Measurements from ENCODE around the gene MED15.
A peak's percentile ranks its signal among the peaks of the same experiment; 100 is the strongest.

MED15 gene

GRCh38 chr22:20569059-20570058 is 61.9 kb downstream of the MED15 start:
- DNase-seq (ENCODE audit: low read depth in 3 of 3, low spot score in 1 of 3) = peak; percentile 18 to 69 (median 60)

DNA sequence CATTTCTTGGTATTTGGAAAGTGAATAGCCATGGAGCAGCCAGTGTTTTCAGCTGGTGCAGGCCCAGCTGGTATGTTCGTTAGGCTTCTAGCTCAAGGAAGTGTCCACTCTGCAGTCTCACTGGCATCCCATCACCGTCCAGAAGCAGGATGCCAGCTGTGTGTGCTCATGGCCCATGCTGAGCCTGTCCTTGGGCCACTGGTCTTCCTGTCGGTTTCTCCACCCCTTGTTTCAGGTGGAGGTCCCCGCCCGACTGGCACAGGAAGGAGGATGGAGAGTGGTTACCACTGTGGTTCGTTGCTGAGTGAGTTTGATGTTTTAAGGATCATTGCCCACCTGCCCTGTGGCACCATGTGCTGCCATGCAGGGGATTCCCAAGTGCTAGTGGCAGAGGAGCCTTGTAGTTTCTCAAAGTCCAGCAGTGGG is 63.7 kb downstream of the MED15 start:
- no peak for DNase-seq (ENCODE audit: low read depth in 3 of 3, low spot score in 1 of 3)

- DNase-seq (ENCODE audit: low read depth in 3 of 3, low spot score in 1 of 3) = peak in 1 of 3 donors; percentile 53
Observed at GRCh38 chr22:20571531-20572007, 64.2 kb downstream of the MED15 start.

DNA sequence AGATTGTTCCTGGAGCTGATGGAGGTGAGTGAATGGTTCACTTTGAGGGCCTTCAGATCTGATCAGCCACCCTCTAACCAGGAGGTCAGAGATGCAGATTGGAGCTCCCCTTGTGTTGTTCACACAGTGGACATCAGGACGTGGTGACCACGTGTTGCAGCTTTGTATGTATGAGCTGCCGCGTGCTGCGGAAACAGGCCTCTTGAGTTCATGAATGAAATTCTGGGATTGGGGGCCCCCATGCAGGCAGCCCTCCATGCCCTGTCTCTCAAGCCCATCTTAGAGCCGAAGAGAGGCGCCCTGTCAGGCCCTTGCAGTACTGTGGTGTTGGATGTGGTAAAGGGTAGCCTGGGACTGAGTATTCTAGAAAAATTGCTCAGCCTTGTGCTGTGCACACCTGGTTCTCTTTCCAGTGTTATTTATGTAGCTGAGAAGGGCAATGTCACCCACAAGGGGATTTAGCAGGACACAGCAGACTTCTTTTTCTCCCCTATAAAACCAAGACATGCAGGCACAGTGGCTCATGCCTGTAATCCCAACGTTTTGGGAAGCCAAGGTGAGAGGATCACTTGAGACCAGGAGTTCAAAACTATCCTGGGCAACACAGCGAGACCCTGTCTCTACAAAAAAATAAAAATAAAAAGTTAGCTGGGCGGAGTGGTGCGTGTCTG is 64.9 kb downstream of the MED15 start:
- DNase-seq (ENCODE audit: low read depth in 3 of 3, low spot score in 1 of 3) = no peak

DNA sequence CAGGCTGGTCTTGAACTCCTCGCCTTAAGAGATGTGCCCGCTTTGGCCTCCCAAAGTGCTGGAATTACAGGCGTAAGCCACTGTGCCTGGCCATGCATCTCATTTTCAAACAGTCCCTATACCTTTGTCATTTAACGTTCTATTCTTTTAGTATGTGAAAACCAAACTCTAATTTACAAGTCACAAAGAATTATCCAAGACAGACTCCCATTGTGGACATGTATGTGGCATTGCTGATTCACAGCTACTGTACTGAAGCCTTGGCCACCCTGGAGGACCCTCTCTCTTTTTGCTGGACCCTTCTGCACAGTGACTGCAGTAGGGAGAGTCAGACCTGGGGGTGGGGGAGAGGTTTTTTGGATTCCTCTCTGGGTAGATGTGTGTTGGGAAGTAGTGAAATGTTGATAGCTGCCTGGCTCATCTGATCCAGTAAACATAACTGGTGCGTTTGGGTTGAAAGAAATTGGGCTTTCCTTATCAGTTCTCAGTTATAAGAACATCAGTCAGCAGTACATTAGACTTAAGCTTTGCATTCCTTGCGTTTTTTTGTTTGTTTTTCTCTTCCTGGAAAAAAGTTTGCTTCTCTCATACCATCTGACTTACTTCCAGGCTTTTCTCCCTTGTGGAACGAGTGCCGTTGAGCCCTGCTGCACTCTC is 65.9 kb downstream of the MED15 start:
- no peak for DNase-seq (ENCODE audit: low read depth in 3 of 3, low spot score in 1 of 3)

DNA sequence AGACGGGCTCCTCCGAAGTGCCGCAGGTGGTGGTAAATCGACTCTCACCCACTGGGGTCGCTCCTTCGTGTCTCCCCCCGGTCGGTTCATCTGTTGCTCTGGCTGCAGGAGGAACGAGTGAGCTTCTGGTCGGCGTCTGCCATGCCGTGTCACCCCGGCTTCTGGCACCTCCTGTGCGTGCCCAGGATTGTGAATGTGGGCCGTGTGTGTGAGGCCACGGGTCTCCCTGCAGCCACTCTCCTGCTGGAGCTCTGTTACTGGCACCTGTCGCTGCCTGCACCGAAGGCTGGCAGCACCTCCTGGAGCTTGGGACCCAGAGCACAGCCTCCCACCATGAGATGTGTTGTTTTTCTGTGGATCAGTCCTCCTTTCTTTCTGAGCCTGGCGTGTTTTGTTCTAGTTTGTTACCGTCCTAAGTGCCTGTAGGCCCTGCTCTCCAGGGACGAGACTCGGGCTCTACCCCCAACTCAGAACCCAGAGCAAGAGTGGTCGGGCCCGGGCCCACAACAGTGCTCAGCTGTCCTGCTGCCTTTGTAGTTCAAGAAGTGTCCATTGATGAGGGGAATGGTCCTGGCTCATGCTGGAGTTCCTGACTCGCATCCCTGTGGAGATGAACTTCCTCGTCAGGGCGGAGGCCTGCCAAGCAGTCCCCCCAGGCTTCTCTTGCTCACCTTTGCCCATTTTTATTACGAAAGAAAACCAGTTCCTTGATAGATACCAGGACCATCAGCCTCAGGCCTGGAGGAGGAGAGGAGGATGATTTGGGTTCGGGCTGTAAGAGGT is 66.6 kb downstream of the MED15 start:
- DNase-seq (ENCODE audit: low read depth in 3 of 3, low spot score in 1 of 3) = no peak

- DNase-seq (ENCODE audit: low read depth in 3 of 3, low spot score in 1 of 3) = no peak
Observed at GRCh38 chr22:20574920-20575353, 67.5 kb downstream of the MED15 start.

DNA sequence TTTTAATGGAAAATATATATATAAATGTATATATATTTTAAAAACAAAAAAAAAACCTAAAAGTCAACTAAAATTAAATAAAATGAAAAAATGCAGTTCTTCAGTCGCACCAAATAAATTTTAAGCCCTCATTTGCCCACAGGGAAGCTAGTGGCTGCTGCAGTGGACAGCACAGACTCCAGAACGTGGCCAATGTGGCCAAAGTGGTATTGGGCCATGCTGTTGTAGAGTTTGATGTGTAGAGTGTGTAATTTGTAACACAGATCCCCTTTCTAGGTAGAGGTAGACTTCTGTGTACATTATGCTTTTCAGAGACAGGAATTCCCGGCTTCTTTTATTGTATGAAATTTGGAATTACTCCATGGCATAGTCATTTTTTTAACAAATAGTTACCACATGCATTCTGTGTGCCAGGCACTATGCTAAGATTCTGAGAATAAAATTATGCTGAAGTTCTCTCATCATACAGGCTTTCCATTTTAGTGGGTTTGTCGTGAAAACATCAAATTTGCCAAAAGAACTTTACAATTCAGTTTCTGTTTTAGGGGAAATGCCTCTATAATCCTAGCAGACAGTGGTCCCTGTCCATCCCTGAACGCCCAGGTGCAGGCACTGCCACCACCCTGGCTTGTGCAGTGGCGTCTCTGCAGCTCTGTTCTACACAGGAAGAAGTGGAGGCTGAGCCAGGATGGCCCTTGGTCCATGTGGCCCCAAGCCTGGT is 68.5 kb downstream of the MED15 start:
- no peak for DNase-seq (ENCODE audit: low read depth in 3 of 3, low spot score in 1 of 3)

- no peak for DNase-seq (ENCODE audit: low read depth in 3 of 3, low spot score in 1 of 3)
Observed at GRCh38 chr22:20576445-20576816, 69.0 kb downstream of the MED15 start.

DNA sequence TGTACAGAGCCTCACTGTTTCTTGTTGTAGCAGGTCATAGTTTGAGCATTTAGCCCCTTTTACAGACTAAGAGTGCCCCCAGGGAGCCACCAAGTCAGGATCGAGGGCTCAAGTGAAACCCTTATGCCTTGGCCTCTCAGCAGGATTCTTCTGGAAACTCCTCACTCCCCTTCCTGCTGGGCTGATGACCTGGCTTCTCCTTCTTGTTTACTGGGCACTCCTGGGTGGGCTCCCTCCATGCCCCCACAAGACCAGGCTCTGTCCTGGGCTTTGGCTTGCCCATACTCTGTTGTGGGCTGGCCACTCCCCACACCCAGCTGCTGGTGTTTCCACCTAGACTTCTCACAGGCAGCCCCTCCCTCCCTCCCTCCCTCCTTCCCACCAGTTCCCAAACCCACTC is 69.6 kb downstream of the MED15 start:
- DNase-seq (ENCODE audit: low read depth in 3 of 3, low spot score in 1 of 3) = no peak

- DNase-seq (ENCODE audit: low read depth in 3 of 3, low spot score in 1 of 3) = no peak
Observed at GRCh38 chr22:20577549-20577975, 70.2 kb downstream of the MED15 start.

GRCh38 chr22:20578192-20578591 is 70.8 kb downstream of the MED15 start:
- no peak for DNase-seq (ENCODE audit: low read depth in 3 of 3, low spot score in 1 of 3)

DNA sequence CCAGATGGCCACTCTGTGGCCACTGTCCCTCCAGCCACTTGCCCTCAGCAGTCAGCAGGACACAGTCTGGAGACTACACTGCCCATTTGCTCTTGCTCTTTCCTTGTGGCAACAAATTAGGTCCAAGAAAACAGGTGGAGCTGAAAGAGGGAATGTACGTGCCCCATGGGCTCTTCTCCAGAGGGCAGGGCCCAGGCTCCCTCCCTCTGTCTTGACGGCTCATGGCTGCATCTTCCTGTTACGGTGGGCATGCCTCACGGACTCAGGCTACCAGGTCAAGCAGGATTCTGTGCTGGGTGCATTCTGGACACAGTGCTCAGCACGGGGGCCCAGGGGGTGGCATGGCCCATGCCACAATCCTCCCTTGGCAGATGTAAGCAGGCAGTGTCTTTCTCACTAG is 71.3 kb downstream of the MED15 start:
- DNase-seq (ENCODE audit: low read depth in 3 of 3, low spot score in 1 of 3) = no peak

DNA sequence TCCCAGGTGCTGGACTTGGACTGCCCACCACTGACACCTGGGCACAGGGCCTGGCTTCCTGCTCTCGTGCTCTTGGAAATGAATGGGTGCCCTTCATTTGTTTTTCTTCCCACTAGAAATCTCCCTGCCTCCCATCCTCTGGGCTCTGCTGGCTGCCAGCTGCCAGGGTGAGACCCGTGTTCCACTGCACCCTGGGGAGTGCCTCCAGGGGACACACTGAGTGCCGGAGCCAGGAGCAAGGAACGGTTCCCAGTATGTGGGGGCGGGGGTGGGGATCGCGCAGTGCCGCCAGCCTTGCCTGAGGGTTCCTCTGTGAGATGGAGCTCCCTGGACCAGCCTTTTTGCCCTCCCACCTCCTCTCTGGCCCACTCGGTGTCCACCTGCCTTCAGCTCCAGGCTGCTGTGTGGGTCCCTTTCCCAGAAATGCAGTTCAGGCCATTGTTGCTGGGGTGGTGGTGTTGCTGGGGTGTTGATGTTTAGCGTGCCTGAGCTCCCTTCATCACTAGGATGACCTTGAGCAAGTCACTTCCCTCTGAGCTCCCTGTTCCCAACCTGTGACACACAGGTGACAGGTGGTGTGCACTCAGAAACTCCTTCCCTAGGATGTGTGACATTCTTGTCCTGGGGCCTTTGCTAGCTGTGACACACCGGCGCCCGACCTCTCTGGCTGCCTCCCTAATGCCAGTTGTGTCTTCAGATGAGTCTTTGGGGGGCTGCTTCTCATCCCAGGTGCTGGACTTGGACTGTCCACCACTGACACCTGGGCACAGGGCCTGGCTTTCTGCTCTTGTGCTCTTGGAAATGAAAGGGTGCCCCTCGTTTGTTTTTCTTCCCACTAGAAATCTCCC is 72.1 kb downstream of the MED15 start:
- no peak for DNase-seq (ENCODE audit: low read depth in 3 of 3, low spot score in 1 of 3)

- no peak for DNase-seq (ENCODE audit: low read depth in 3 of 3, low spot score in 1 of 3)
Observed at GRCh38 chr22:20580179-20580578, 72.8 kb downstream of the MED15 start.

DNA sequence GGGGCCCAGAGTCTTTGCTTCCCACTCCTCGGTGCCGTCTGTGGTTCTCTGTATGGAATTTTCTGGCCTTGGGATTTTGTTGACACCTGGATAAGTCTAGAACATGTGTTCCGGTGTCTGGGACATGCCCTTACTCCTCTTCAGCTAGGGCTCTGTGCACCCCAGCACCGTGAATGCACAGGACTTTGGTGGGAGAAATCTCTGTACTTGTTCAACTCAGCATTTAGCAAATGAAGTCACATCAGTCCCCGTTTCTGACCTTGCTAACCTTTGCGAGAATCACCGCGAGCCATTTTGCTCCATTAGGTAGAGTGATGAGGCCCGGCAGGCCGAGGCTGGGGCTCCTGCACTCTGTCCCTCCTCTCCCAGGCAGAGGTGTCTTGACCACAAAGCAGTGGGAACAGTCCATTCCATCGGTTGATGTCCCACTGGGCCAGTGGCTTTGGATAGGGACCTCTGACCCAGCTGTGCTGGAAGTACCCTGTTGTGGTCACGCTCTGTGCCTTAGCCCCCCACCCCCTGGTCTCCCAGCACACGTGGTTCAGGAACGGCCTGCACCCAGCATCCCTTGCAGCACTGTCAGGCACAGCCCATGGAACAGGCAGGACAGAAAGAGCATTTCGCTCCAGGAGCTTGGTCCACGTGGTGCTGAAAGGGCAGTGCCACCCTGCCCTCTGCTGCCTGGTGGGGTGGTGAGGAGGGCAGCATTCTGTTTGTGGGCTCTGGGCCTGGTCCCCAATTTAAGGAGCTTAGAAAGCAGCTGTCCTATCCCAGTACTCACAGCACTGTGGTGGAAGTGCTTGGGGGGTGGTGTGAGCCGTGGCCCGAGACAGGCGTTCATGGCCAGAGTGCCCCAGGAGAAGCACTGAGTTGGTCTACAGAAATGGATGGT is 73.4 kb downstream of the MED15 start:
- no peak for DNase-seq (ENCODE audit: low read depth in 3 of 3, low spot score in 1 of 3)

DNA sequence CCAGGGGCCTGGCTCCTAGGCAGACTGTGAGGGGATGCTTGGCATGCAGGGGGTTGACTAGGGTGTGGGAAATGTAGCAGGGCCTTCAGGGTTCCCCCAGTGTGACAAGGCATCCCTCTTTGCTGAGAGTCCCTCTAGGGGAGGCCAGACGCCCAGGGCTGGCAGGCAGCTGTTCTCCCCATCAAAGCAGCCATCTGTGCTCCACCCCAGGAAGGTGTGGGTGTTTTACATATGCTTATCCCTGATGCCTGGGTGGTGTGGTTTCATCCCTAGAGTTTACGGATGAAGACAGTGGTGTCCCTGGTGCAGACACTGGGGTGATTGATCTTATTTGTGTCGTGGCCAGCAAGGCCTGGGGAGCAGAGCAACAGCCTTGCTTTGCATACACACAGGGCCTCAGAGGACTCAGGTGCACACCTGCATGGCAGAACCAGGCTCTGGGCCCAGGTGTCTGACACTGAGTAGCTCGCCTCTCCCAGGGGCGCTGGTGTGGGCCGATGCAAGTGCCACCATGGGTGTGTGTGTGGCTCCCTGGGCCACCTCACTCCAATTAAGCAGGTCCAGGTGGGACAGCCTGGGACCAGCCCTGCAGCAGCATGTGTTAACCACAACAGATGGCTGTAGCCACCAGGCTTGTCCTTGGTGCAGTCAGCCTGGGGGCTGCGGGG is 74.2 kb downstream of the MED15 start:
- DNase-seq (ENCODE audit: low read depth in 3 of 3, low spot score in 1 of 3) = no peak

- DNase-seq (ENCODE audit: low read depth in 3 of 3, low spot score in 1 of 3) = no peak
Observed at GRCh38 chr22:20582171-20582511, 74.7 kb downstream of the MED15 start.

All from stimulated activated CD4-positive, alpha-beta T cell treated with anti-CD3 and anti-CD28 coated beads, TNF-alpha, amount 100 ng/mL, for 1 hour (primary cell).